ENCODE data around the gene BABAM2. TPM values are rescaled to one million over a fixed set of nuclear protein-coding genes. Genes with fewer than 3 reads are reported as not detected.

BABAM2 gene
- total RNA-seq, 1 experiment from 2014 or later = 46.1 TPM

GRCh38 chr2:28378679-28379584 lies 488.4 kb downstream of the BABAM2 start:
- ChIA-PET CTCF (no interaction called here), POLR2A (ENCODE audit: unreplicated experiment) (no interaction called here)
- no peaks in the 10 kb centered on the region for H3K27me3 ChIP-seq (ENCODE audit: insufficient read depth, low read depth)
- no TSS peak for BruUV-seq (replicated peaks)
- TF ChIP-seq CTCF (conservative IDR thresholded peaks at IDR 0.05) (no peak), EZH2 (IDR thresholded peaks at IDR 0.05; ENCODE audit: low read depth) (no peak)
- DNase-seq = no peak
- peaks cover 14% of the 10 kb centered on the region; the same call in 1 of the 2 replicates for H3F3A ChIP-seq (ENCODE audit: insufficient read depth, low read depth)
- H3K4me2 ChIP-seq = peak overlapping the region; percentile 32
- H3K27ac ChIP-seq = no peak overlapping the region
- H3K4me3 ChIP-seq = no peak overlapping the region
- H2AFZ ChIP-seq = no peak overlapping the region
- peaks cover 27% of the 10 kb centered on the region for H3K4me1 ChIP-seq (replicated peaks; ENCODE audit: insufficient read depth)
- intact Hi-C loops (cut with micrococcal nuclease; ENCODE audit: unreplicated experiment) = no loop called here
- no peaks in the 10 kb centered on the region for H3K79me2 ChIP-seq (ENCODE audit: low read depth)
- no peaks in the 10 kb centered on the region for H3K9me2 ChIP-seq (ENCODE audit: insufficient read depth)
- H4K20me1 ChIP-seq (ENCODE audit: insufficient read depth) = no peaks in the 10 kb centered on the region
- H3K36me3 ChIP-seq (ENCODE audit: low read depth) = no peaks in the 10 kb centered on the region
- no peaks in the 10 kb centered on the region for H3K9me3 ChIP-seq (ENCODE audit: insufficient read depth, low read depth)

GRCh38 chr2:28380219-28380618 lies 489.7 kb downstream of the BABAM2 start:
- no peaks in the 10 kb centered on the region for H3K27me3 ChIP-seq (ENCODE audit: insufficient read depth, low read depth)
- no peaks in the 10 kb centered on the region for H3K36me3 ChIP-seq (ENCODE audit: low read depth)
- peaks cover 14% of the 10 kb centered on the region; the same call in 1 of the 2 replicates for H3F3A ChIP-seq (ENCODE audit: insufficient read depth, low read depth)
- no peak overlapping the region for H3K4me2 ChIP-seq
- DNase-seq = no peak
- H4K20me1 ChIP-seq (ENCODE audit: insufficient read depth) = no peaks in the 10 kb centered on the region
- H3K4me1 ChIP-seq (replicated peaks; ENCODE audit: insufficient read depth) = peaks cover 27% of the 10 kb centered on the region
- H3K27ac ChIP-seq = no peak overlapping the region
- intact Hi-C loops (cut with micrococcal nuclease; ENCODE audit: unreplicated experiment) = no loop called here
- H3K4me3 ChIP-seq = no peak overlapping the region
- no peaks in the 10 kb centered on the region for H3K9me3 ChIP-seq (ENCODE audit: insufficient read depth, low read depth)
- no peak overlapping the region for H2AFZ ChIP-seq
- H3K79me2 ChIP-seq (ENCODE audit: low read depth) = no peaks in the 10 kb centered on the region
- ChIA-PET CTCF (no interaction called here), POLR2A (ENCODE audit: unreplicated experiment) (no interaction called here)
- no TSS peak for BruUV-seq (replicated peaks)
- no peaks in the 10 kb centered on the region for H3K9me2 ChIP-seq (ENCODE audit: insufficient read depth)
- TF ChIP-seq EZH2 (IDR thresholded peaks at IDR 0.05; ENCODE audit: low read depth) (no peak), CTCF (conservative IDR thresholded peaks at IDR 0.05) (no peak)

GRCh38 chr2:28381225-28382180 lies 491.0 kb downstream of the BABAM2 start:
- H4K20me1 ChIP-seq (ENCODE audit: insufficient read depth) = no peaks in the 10 kb centered on the region
- no peaks in the 10 kb centered on the region for H3K79me2 ChIP-seq (ENCODE audit: low read depth)
- H3F3A ChIP-seq (ENCODE audit: insufficient read depth, low read depth) = peaks cover 17% of the 10 kb centered on the region; the same call in 1 of the 2 replicates
- H2AFZ ChIP-seq = no peak overlapping the region
- no peak overlapping the region for H3K4me2 ChIP-seq
- H3K27ac ChIP-seq = no peak overlapping the region
- BruUV-seq (replicated peaks) = no TSS peak
- no peak for DNase-seq
- no peaks in the 10 kb centered on the region for H3K9me3 ChIP-seq (ENCODE audit: insufficient read depth, low read depth)
- TF ChIP-seq EZH2 (IDR thresholded peaks at IDR 0.05; ENCODE audit: low read depth) (no peak), CTCF (conservative IDR thresholded peaks at IDR 0.05) (no peak)
- no peak overlapping the region for H3K4me3 ChIP-seq
- H3K4me1 ChIP-seq (replicated peaks; ENCODE audit: insufficient read depth) = peaks cover 35% of the 10 kb centered on the region
- no peaks in the 10 kb centered on the region for H3K27me3 ChIP-seq (ENCODE audit: insufficient read depth, low read depth)
- no peaks in the 10 kb centered on the region for H3K9me2 ChIP-seq (ENCODE audit: insufficient read depth)
- intact Hi-C loops (cut with micrococcal nuclease; ENCODE audit: unreplicated experiment) = no loop called here
- CTCF ChIA-PET = no interaction called here
- H3K36me3 ChIP-seq (ENCODE audit: low read depth) = no peaks in the 10 kb centered on the region
- POLR2A ChIA-PET (ENCODE audit: unreplicated experiment) = interaction anchor here (0.6 kb wide), 1 partner anchor 12 kb away, joined by 4 read pairs; no protein-coding TSS in a partner anchor
